Heart left ventricle (tissue), 13 donors: ENCODE results near the gene CCSER1.

Experiments used
- POLR2A ChIP-seq, 2 donors: fragments of 450-650 bp; IDR thresholded peaks; one replicate each; pipeline ENCODE4 v1.6.1; 2017; ENCODE audit warnings: antibody characterized with exemption in 2 of 2, mild to moderate bottlenecking in 2 of 2, moderate library complexity in 2 of 2
- TF ChIP-seq, protein P1 (sequence below), 12 donors: fragments of 200-600 bp; sonication (generic) in 4 of 12; IDR thresholded peaks; one replicate each; pipeline versions ENCODE4 v1.5.0 to v1.8.0; 2018 to 2022; ENCODE audit warnings: antibody characterized with exemption in 12 of 12, mild to moderate bottlenecking in 5 of 12
- donor health status: ischemic (EF 13 %, LVEDD 7.1; RV severe dilation, severe dysfunction).
- donor health status: DM: no; HTN: yes; CAD: no.
- donor health status: DM: no; HTN: no; CAD: no.
- donor health status: ischemic (EF 25% LVEDD 6.9; RV normal size, moderate dysfunction).
- donor health status: ischemic (EF 25% LVEDD 5.7; RV mildly dilated, moderate dysfunction).
- donor health status: ischemic (EF 35%, LVEDD 5.7; RV mildly dilated, moderate dysfunction).
- donor health status: nonischemic (EF 11% LVEDD 7.7; RV severe dilation, severe dysfunction).
- donor health status: DM: yes; HTN: yes; CAD: no.
- donor health status: PGD.
- donor health status: ischemic (EF 29% LVEDD 5.4; RV normal size, mild dysfunction).
- donor health status: nonischemic (EF 23%, LVEDD 6.1; RV moderate dilation, normal function).

- TF ChIP-seq, protein P1, sequence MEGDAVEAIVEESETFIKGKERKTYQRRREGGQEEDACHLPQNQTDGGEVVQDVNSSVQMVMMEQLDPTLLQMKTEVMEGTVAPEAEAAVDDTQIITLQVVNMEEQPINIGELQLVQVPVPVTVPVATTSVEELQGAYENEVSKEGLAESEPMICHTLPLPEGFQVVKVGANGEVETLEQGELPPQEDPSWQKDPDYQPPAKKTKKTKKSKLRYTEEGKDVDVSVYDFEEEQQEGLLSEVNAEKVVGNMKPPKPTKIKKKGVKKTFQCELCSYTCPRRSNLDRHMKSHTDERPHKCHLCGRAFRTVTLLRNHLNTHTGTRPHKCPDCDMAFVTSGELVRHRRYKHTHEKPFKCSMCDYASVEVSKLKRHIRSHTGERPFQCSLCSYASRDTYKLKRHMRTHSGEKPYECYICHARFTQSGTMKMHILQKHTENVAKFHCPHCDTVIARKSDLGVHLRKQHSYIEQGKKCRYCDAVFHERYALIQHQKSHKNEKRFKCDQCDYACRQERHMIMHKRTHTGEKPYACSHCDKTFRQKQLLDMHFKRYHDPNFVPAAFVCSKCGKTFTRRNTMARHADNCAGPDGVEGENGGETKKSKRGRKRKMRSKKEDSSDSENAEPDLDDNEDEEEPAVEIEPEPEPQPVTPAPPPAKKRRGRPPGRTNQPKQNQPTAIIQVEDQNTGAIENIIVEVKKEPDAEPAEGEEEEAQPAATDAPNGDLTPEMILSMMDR (IDR thresholded peaks at IDR 0.05) = no peak
- no peak for TF ChIP-seq POLR2A (IDR thresholded peaks at IDR 0.05)
These were observed 1000.6 kb downstream of the CCSER1 start for GRCh38 chr4:91127831-91128230.
